Measurements from ENCODE around the gene PRDX6. TPM values are rescaled to one million over a fixed set of nuclear protein-coding genes. Genes with fewer than 3 reads are reported as not detected.

The PRDX6 gene
- total RNA-seq, 4 donors from 2014 or later, result 141 to 247 (median 175) TPM

DNA sequence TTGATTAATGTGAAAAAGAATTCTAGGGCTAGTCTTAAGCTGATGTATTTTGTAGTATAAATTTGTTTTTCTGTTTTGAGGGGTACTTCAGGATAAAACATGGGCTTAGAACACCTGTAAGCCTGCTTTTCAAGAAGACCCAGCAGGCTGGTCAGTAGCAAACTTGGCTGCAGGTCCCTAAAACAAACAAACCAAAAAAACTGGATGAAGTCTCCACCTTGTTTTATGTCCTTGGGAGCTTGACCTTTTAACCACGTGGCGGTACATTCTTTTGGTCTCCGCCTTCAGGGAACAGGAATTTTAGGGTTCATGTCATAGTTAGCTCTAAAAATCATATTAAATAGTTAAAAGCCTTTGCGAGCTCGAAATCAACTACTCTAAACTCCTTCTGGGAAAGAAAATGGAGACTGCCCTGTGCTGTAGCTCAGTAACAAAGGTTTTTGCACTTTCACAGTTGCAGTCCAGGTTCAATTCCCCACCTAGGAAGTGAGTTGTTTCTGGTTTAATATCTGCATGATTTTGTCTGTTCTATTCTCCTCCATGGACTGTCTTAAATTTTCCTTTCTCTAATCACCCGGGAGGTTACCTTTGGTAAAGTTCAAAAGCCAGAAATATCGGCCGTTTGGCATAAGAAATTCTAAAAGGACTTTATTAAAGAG, 18.6 kb downstream of the PRDX6 start:
- Histone ChIP-seq H3K4me1 (no peaks in the 10 kb centered on the region), H3K27me3 (no peaks in the 10 kb centered on the region), H3K36me3 (peaks cover 0 to 4% (median 0%) of the 10 kb centered on the region in 3 donors), H3K9me3 (no peaks in the 10 kb centered on the region), H3K4me3 (no peak overlapping the region), H3K27ac (no peak overlapping the region)
- TF ChIP-seq POLR2A (IDR thresholded peaks at IDR 0.05), result no peak
- TF ChIP-seq, protein P1, sequence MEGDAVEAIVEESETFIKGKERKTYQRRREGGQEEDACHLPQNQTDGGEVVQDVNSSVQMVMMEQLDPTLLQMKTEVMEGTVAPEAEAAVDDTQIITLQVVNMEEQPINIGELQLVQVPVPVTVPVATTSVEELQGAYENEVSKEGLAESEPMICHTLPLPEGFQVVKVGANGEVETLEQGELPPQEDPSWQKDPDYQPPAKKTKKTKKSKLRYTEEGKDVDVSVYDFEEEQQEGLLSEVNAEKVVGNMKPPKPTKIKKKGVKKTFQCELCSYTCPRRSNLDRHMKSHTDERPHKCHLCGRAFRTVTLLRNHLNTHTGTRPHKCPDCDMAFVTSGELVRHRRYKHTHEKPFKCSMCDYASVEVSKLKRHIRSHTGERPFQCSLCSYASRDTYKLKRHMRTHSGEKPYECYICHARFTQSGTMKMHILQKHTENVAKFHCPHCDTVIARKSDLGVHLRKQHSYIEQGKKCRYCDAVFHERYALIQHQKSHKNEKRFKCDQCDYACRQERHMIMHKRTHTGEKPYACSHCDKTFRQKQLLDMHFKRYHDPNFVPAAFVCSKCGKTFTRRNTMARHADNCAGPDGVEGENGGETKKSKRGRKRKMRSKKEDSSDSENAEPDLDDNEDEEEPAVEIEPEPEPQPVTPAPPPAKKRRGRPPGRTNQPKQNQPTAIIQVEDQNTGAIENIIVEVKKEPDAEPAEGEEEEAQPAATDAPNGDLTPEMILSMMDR (IDR thresholded peaks at IDR 0.05), result no peak
- DNase-seq, result no peak
- 94 to 95% methylated on average over 7 to 8 of the region's 8 CpGs for WGBS, 2 donors
- intact Hi-C loops (cut with DNase I), result no loop called here

DNA sequence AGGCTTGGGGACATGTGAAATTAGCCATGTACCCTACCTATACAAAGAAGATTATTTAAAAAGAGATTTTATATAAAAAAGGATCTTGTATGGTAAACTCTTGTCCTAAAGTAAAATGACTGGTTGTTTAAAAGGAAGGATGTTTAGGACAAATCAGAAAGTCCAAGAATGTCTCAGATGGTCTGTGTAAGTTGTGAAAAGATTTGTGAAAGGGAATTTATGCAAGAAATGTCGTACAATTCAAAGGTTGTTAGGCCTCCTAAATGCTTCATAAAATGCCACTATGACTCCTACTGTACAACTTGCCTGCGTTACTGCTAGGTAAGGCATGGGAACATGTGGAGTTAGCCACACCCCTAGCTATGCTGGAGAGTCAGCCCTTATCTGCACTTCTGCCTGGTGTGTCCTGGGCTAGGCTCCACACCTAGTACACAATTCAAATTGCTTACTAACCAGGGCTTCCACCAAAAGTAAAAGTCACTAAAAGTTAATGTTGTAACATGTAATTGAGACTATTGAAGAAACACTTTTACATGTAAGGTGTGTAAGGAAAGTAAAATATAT, 19.7 kb downstream of the PRDX6 start:
- Histone ChIP-seq H3K27ac (no peak overlapping the region), H3K27me3 (no peaks in the 10 kb centered on the region), H3K9me3 (no peaks in the 10 kb centered on the region), H3K4me3 (no peak overlapping the region), H3K4me1 (no peaks in the 10 kb centered on the region), H3K36me3 (peaks cover 0 to 4% (median 0%) of the 10 kb centered on the region in 3 donors)
- intact Hi-C loops (cut with DNase I), result no loop called here
- WGBS, 2 donors, result 91 to 96% methylated on average over 2 of the region's 2 CpGs
- TF ChIP-seq, protein P1 (IDR thresholded peaks at IDR 0.05), result no peak
- TF ChIP-seq POLR2A (IDR thresholded peaks at IDR 0.05), result no peak
- DNase-seq, result no peak

DNA sequence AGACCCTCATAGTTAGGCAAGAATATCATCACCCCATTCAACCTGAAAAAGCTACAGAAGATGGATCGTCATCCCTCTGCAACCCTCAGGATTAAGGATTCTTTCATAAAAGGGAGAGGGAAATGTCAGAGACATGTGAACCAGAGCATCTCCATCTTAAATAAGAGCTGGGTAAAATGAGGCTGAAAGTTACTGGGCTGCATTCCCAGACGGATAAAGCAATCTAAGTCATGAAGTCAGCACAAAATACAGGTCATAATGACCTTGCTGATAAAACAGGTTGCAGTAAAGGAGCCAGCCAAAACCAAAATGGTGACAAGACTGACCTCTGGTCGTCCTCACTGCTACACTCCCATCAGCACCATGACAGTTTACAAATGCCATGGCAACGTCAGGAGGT, 22.6 kb downstream of the PRDX6 start:
- WGBS, 2 donors, result 81 to 87% methylated on average over 4 of the region's 4 CpGs
- Histone ChIP-seq H3K9me3 (no peaks in the 10 kb centered on the region), H3K4me3 (no peak overlapping the region), H3K27me3 (peaks cover 0 to 8% (median 0%) of the 10 kb centered on the region in 4 donors), H3K36me3 (no peaks in the 10 kb centered on the region), H3K4me1 (no peaks in the 10 kb centered on the region), H3K27ac (no peak overlapping the region)
- intact Hi-C loops (cut with DNase I), result no loop called here
- DNase-seq, result no peak
- TF ChIP-seq, protein P1 (IDR thresholded peaks at IDR 0.05), result no peak
- TF ChIP-seq POLR2A (IDR thresholded peaks at IDR 0.05), result no peak

DNA sequence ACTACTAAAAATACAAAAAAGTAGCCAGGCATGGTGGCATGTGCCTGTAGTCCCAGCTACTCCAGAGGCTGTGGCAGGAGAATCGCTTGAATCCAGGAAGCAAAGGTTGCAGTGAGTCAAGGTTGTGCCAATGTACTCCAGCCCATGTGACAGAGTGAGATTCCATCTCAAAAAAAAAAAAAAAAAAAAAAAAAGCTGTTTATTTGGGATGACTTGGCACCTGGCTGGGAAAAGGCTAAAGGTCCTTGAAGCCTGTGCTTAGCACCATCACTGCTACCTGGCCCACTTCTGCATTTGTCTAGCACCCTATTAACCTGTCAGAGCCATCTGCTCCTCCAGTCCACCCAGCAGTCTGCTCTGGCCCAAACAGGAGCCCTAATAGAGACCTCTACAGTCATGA, 25.0 kb downstream of the PRDX6 start:
- intact Hi-C loops (cut with DNase I), result no loop called here
- DNase-seq, result no peak
- TF ChIP-seq, protein P1 (IDR thresholded peaks at IDR 0.05), result no peak
- no peak for TF ChIP-seq POLR2A (IDR thresholded peaks at IDR 0.05)
- H3K4me1 ChIP-seq, result peaks cover 0 to 10% (median 5%) of the 10 kb centered on the region in 3 donors
- no peak overlapping the region for H3K27ac ChIP-seq
- H3K27me3 ChIP-seq, result peaks cover 0 to 8% (median 0%) of the 10 kb centered on the region in 4 donors
- H3K9me3 ChIP-seq, result no peaks in the 10 kb centered on the region
- H3K36me3 ChIP-seq, result no peaks in the 10 kb centered on the region
- no peak overlapping the region for H3K4me3 ChIP-seq
- WGBS, 2 donors, result 93% methylated on average over 1 of the region's 1 CpG; no CpG with 5 or more reads in 1 of the 2 donors

DNA sequence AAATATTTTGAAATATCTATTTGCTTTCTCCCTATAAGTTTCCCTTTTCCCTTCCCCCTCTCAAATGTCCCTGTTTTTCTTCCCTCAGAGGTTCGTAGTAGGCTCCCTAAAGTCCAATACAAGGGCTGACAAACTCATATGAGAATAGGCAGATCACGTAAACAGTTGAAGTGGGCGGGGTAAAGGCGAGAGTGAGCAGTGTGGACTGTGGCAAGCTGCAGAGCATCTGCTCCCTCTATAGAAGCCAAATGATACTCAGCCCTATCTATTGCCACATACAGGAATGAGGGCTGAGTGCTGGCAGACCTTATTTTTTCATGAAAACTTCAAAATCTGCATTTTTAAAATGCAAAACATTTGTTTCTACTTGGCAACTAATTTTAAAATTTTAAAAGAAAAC, 26.3 kb downstream of the PRDX6 start:
- DNase-seq, result no peak
- Histone ChIP-seq H3K27ac (no peak overlapping the region), H3K9me3 (no peaks in the 10 kb centered on the region), H3K27me3 (peaks cover 0 to 8% (median 0%) of the 10 kb centered on the region in 4 donors), H3K4me1 (peaks cover 0 to 22% (median 9%) of the 10 kb centered on the region in 3 donors), H3K36me3 (no peaks in the 10 kb centered on the region), H3K4me3 (no peak overlapping the region)
- WGBS, 2 donors, result 42 to 62% methylated on average over 4 of the region's 4 CpGs
- TF ChIP-seq, protein P1 (IDR thresholded peaks at IDR 0.05), result no peak
- TF ChIP-seq POLR2A (IDR thresholded peaks at IDR 0.05), result no peak
- intact Hi-C loops (cut with DNase I), result no loop called here
